IMR-90 (cell line): ENCODE measurements around the gene PLXNA1. TPM values are rescaled to one million over a fixed set of nuclear protein-coding genes. Genes with fewer than 3 reads are reported as not detected.

Source experiments
- ATAC-seq: fragments of 200-7000 bp; cut with Tn5 transposase; 2 replicates; pipeline ENCODE4 v1.9.1; 2020; ENCODE audit warnings: low read depth, mild to moderate bottlenecking, moderate library complexity
- BruUV-seq: library from RNA; stranded (reverse); fragments of 400-500 nt; replicated peaks from 2 replicates; lab custom pipeline; 2021; lab: Mats Ljungman, UMichigan
- CTCF ChIA-PET: fragments of 300-600 bp; formaldehyde crosslinking; extraction: SDS; loops from one replicate; lab custom pipeline; 2021; ENCODE audit warnings: antibody characterized with exemption; lab: Yijun Ruan, JAX
- POLR2A ChIA-PET: fragments of 300-600 bp; sonication (Branson Sonifier 250); formaldehyde crosslinking; loops from one replicate; lab custom pipeline; 2022; ENCODE audit warnings: antibody characterized with exemption; ENCODE audit not compliant: unreplicated experiment; lab: Charles Lee
- DNase-seq: peaks from one replicate; pipeline ENCODE4 v3.0.0; 2013
- H2AFZ ChIP-seq: replicated peaks from 2 replicates; pipeline ENCODE3; 2013; ENCODE audit warnings: low read length, mild to moderate bottlenecking; ENCODE audit not compliant: poor library complexity
- H2AK5ac ChIP-seq: 2 replicates; pipeline ENCODE4 v1.6.1; 2013; ENCODE audit warnings: low read depth, low read length, inconsistent platforms
- H2AK9ac ChIP-seq: replicated peaks from 2 replicates; pipeline ENCODE3; 2013; ENCODE audit warnings: mild to moderate bottlenecking, low read depth, low read length, moderate library complexity; ENCODE audit not compliant: poor library complexity
- H2BK120ac ChIP-seq: 2 replicates; pipeline ENCODE4 v1.6.1; 2013; ENCODE audit warnings: low read depth, low read length, inconsistent platforms
- H2BK15ac ChIP-seq: 3 replicates; pipeline ENCODE4 v1.6.1; 2013; ENCODE audit warnings: low read depth, low read length, inconsistent platforms
- H2BK20ac ChIP-seq: 2 replicates; pipeline ENCODE4 v1.6.1; 2013; ENCODE audit warnings: low read depth, mild to moderate bottlenecking, inconsistent platforms, low read length, moderate library complexity
- H2BK5ac ChIP-seq: 2 replicates; pipeline ENCODE4 v1.6.1; 2013; ENCODE audit warnings: mild to moderate bottlenecking, low read depth, low read length, inconsistent platforms; ENCODE audit not compliant: poor library complexity, severe bottlenecking
- H3K14ac ChIP-seq: replicated peaks from 2 replicates; pipeline ENCODE4 v1.6.1; 2013; ENCODE audit warnings: low read depth, low read length, inconsistent platforms
- H3K18ac ChIP-seq: 2 replicates; pipeline ENCODE4 v1.6.1; 2013; ENCODE audit warnings: low read depth, low read length, control low read depth
- H3K23ac ChIP-seq: 2 replicates; pipeline ENCODE4 v1.6.1; 2013; ENCODE audit warnings: low read depth, low read length, inconsistent platforms
- H3K27ac ChIP-seq: 2 replicates; pipeline ENCODE4 v1.5.1; 2013; ENCODE audit warnings: mild to moderate bottlenecking, control low read depth, low read length; ENCODE audit not compliant: insufficient read depth
- H3K27me3 ChIP-seq: 2 replicates; pipeline ENCODE4 v1.6.1; 2013; ENCODE audit warnings: low read length; ENCODE audit not compliant: control insufficient read depth, insufficient read depth
- H3K36me3 ChIP-seq: 2 replicates; pipeline ENCODE4 v1.6.1; 2013; ENCODE audit warnings: low read length, mixed read lengths; ENCODE audit not compliant: control insufficient read depth, insufficient read depth
- H3K4ac ChIP-seq: 2 replicates; pipeline ENCODE4 v1.6.1; 2013; ENCODE audit warnings: low read depth, low read length, inconsistent platforms
- H3K4me1 ChIP-seq: 2 replicates; pipeline ENCODE4 v1.6.1; 2013; ENCODE audit warnings: low read length, mixed read lengths; ENCODE audit not compliant: control insufficient read depth, insufficient read depth
- H3K4me2 ChIP-seq: 2 replicates; pipeline ENCODE4 v1.6.1; 2013; ENCODE audit warnings: low read depth, mild to moderate bottlenecking, control low read depth, low read length, moderate library complexity
- H3K4me3 ChIP-seq: 2 replicates; pipeline ENCODE4 v1.5.1; 2013; ENCODE audit warnings: low read depth, mild to moderate bottlenecking, control low read depth, low read length, moderate library complexity; ENCODE audit not compliant: insufficient read depth
- H3K56ac ChIP-seq: 2 replicates; pipeline ENCODE4 v1.6.1; 2013; ENCODE audit warnings: low read length, inconsistent platforms; ENCODE audit not compliant: insufficient read depth; ENCODE audit errors: extremely low read depth
- H3K79me1 ChIP-seq, 2 experiments: 2 replicates each; pipeline ENCODE4 v1.6.1; 2013; ENCODE audit warnings: low read length in 2 of 2, inconsistent platforms in 1 of 2, low read depth in 1 of 2
- H3K9ac ChIP-seq: 2 replicates; pipeline ENCODE4 v1.6.1; 2013; ENCODE audit warnings: low read depth, low read length, control low read depth
- H3K9me1 ChIP-seq: 2 replicates; pipeline ENCODE4 v1.6.1; 2013; ENCODE audit warnings: low read length, inconsistent platforms; ENCODE audit not compliant: insufficient read depth
- H3K9me3 ChIP-seq: 2 replicates; pipeline ENCODE4 v1.6.1; 2013; ENCODE audit warnings: low read length; ENCODE audit not compliant: control insufficient read depth, insufficient read depth
- H4K20me1 ChIP-seq: 2 replicates; pipeline ENCODE4 v1.6.1; 2013; ENCODE audit warnings: low read length, inconsistent platforms; ENCODE audit not compliant: insufficient read depth
- H4K5ac ChIP-seq: 2 replicates; pipeline ENCODE4 v1.6.1; 2013; ENCODE audit warnings: mild to moderate bottlenecking, low read depth, low read length, control low read depth
- H4K8ac ChIP-seq, 2 experiments: 2 replicates each; pipeline ENCODE4 v1.6.1; 2013; ENCODE audit warnings: low read depth in 2 of 2, low read length in 2 of 2, control low read depth in 1 of 2, inconsistent platforms in 1 of 2
- H4K91ac ChIP-seq: 2 replicates; pipeline ENCODE4 v1.6.1; 2013; ENCODE audit warnings: low read depth, low read length, inconsistent platforms; ENCODE audit not compliant: insufficient read depth
- RAD21 ChIP-seq: IDR thresholded peaks from 2 replicates; pipeline ENCODE4 v1.6.1; 2012; ENCODE audit warnings: low read length, improper control_type of control experiment
- RFX5 ChIP-seq: IDR thresholded peaks from 2 replicates; pipeline ENCODE4 v1.8.0; 2012; ENCODE audit warnings: low read depth, mild to moderate bottlenecking, low read length, moderate library complexity
- SMC3 ChIP-seq: fragments of 150-350 bp; IDR thresholded peaks from 2 replicates; pipeline ENCODE4 v1.6.1; 2016; ENCODE audit warnings: low read depth, mild to moderate bottlenecking, antibody characterized with exemption, low read length, moderate library complexity
- WGBS, 2 experiments: methylation state at CpG; one replicate each; pipeline versions ENCODE4 v1.1.5 to v1.1.7; 2013; ENCODE audit warnings: missing lambda C conversion rate in 2 of 2; ENCODE audit not compliant: insufficient read length in 1 of 2; ENCODE audit errors: extremely low coverage in 2 of 2; 5-methylcytosine and 5-hydroxymethylcytosine counted together
- dilution Hi-C: fragments of 300-500 bp; cut with HindIII; formaldehyde crosslinking; loops from one replicate; pipeline ENCODE4 v1.14.3; 2018; ENCODE audit warnings: low sequenced_read_pairs; ENCODE audit not compliant: unreplicated experiment
- in situ Hi-C: fragments of 300-500 bp; cut with MboI; formaldehyde crosslinking; loops from 3 replicates; pipeline ENCODE4 v1.14.3; 2019; ENCODE audit warnings: low sequenced_read_pairs, inconsistent platforms, mixed read lengths
- intact Hi-C: fragments of 100-400 bp; cut with micrococcal nuclease; formaldehyde crosslinking; loops from 2 replicates; pipeline ENCODE4 v1.10.0; 2022
- polyA plus RNA-seq, 3 experiments: library from polyadenylated mRNA; depleted of rRNA; stranded (reverse); fragments of >200 nt; gene quantifications; 2 replicates each; pipeline ENCODE4 v1.2.3, GENCODE V29; 2012; ENCODE audit warnings: low replicate concordance in 1 of 3
- total RNA-seq: library from RNA; depleted of rRNA; stranded (reverse); fragments of >200 nt; gene quantifications from 2 replicates; pipeline ENCODE4 v1.2.3, GENCODE V29; 2012

Gene PLXNA1
- total and polyA plus RNA-seq, 2 of the 4 experiments (the other 2 are of a cell fraction) = 13.6 to 49.4 TPM

DNA sequence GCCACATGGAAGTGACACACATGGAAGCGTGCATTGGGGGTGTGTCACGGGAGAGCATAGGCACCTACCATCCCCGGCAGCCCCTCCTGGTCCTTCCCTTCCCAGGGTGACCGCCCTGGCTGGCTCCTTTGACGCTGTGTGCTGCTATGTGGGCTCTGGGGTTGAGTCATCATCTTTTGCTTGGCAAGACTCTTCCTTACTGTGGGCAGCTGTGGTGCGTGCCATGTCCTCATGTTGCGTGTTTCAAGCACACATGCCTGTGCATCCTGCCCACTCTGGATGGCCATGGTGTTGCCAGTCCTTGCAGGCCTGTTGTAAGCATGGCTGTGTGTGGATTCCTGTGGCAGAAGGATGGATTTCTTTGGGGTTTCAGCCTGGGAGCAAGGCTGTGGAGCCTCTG lies 14.0 kb downstream of the PLXNA1 start:
- in situ Hi-C loops = no loop called here
- ATAC-seq = no peak

More for the DNA sequence above, 14.0 kb downstream of the PLXNA1 start:
- peak; percentile 15 for DNase-seq
- H3K14ac ChIP-seq = no peak overlapping the region
- no peak overlapping the region for H3K4me3 ChIP-seq
- H2BK120ac ChIP-seq = no peak overlapping the region
- H4K91ac ChIP-seq = no peak overlapping the region
- H2AK5ac ChIP-seq = no peak overlapping the region
- H3K9ac ChIP-seq = no peak overlapping the region
- peaks cover 10% of the 10 kb centered on the region for H3K4me1 ChIP-seq
- no peaks in the 10 kb centered on the region for H3K9me3 ChIP-seq
- no peak overlapping the region for H4K5ac ChIP-seq
- H3K4me2 ChIP-seq = no peak overlapping the region
- H3K79me1 ChIP-seq = peaks cover 28 to 70% of the 10 kb centered on the region in 2 experiments
- WGBS, 2 experiments = 100% methylated on average over 1 of the region's 7 CpGs; no CpG with 5 or more reads in 1 of the 2 experiments
- peak overlapping the region; percentile 12 for H2AFZ ChIP-seq
- peaks cover 19% of the 10 kb centered on the region; the same call in 1 of the 2 replicates for H3K9me1 ChIP-seq
- H2BK20ac ChIP-seq = no peak overlapping the region
- intact Hi-C loops (no loop called here), dilution Hi-C loops (no loop called here)
- H4K20me1 ChIP-seq = peaks cover 65% of the 10 kb centered on the region
- H2BK15ac ChIP-seq = no peak overlapping the region
- no TSS peak for BruUV-seq
- H4K8ac ChIP-seq = no peak overlapping the region
- no peak overlapping the region for H3K4ac ChIP-seq
- no peak overlapping the region for H2BK5ac ChIP-seq
- H3K27ac ChIP-seq = no peak overlapping the region
- no peak overlapping the region for H3K23ac ChIP-seq
- ChIA-PET CTCF (no interaction called here), POLR2A (no interaction called here)
- no peaks in the 10 kb centered on the region for H3K27me3 ChIP-seq
- no peak overlapping the region for H3K18ac ChIP-seq
- H3K36me3 ChIP-seq = peaks cover 20% of the 10 kb centered on the region; the same call in 1 of the 2 replicates
- no peak for TF ChIP-seq RFX5
- no peak for TF ChIP-seq RAD21
- no peak for TF ChIP-seq SMC3
- H3K56ac ChIP-seq = no peak overlapping the region
- peak overlapping the region; percentile 70 for H2AK9ac ChIP-seq
